COLO829 (cell line): ENCODE measurements around the gene TBC1D12.
"Not testable (repeated sequence)": the region's sequence is repeated elsewhere in the genome, so short reads cannot be mapped to it uniquely, and the experiment has no call there.

Experiments
- DNase-seq: peaks from one replicate; pipeline ENCODE4 v3.0.0; 2012; ENCODE audit warnings: low spot score

Gene TBC1D12

DNA sequence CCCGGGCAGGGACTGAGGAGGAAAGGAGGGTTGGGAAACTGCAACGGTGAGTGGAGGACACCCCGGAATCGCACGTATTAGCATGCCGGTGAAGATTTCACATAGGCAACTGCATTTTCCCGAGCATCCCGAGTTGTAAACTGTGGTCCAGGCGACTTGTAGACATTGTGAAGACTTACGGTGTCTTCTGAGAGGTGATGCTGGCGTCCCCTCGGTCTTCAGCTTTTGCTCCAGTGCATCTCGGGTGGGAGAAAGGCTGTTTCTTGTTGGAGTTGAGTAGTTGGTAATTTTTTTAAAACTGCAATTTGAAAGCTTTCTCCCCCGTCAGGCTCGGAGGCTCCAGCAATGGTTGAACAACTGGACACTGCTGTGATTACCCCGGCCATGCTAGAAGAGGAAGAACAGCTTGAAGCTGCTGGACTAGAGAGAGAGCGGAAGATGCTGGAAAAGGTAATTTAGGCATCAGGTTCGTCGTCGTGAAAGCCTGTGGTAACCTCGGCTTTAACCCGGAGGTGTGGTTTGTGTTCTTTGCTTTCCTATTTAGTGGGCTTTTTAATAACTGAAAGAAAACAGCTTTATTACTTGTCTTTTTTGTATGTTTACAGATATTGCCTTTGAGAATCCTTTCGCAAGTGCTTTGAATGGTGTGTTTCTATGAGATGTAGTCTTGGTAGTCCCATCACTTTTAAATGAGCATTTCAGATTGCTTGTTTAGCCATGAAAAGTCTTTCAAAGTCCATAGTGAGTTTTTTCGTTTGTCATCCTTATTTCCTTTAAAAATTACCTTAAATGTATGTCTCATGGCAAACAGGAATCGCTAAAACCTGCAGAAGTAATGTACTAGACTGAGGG lies 143.9 kb downstream of the TBC1D12 start:
- DNase-seq, result no peak

DNA sequence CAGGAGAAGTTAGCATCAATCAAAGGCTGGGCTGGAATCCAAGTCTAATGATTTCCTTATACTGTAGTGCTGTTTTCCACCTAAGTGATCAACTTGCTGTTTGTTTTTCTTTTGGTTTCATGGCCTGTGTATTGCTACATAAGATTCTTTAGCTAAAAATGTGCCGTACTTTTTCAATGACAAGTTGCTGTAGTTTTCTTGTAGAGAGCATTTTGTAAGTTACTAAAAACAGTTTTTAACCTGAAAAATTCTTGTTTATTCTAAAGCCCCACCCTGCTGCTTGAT lies 144.5 kb downstream of the TBC1D12 start:
- DNase-seq, result no peak

- DNase-seq, result peak; percentile 23
Observed at GRCh38 chr10:94549221-94549620, 146.9 kb downstream of the TBC1D12 start.

GRCh38 chr10:94567714-94568307 lies 165.5 kb downstream of the TBC1D12 start:
- not testable (repeated sequence) for DNase-seq

DNA sequence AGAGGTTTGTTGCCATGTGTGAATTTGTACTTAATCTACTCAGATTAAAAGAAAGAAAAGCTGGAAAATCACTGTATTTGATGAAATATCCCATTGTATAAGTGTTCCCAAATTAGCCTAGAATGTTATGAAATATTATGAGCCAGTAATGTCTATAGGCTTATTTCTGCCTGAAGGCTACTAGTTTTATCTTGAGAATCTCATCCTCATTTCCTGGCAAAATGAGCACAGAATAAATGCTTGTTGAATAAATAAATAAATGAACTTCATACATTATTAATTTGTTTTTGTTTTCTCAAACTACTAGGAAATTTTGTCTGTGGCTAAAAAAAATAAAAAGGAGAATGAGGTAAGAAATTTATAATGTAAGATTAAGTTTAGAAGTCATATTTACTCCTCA lies 168.7 kb downstream of the TBC1D12 start:
- DNase-seq, result no peak

DNA sequence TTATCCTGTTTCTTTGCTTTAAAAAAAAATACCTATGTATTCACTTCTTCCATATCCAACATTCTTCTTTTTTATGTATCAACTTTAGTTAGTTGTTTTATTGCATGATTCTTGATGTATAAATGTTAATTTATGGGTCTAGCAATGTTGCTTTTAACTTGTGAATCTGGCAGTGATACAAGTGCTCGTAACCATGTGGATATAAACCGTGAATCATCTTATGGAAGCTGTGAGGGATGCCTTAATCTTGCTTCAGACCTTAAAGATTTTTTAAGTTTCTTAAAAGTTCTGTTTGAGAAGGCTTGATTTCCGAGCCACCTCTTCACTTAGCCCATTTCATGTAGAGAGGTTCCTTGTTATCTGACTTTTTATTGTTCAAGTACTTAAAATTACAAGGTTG lies 169.2 kb downstream of the TBC1D12 start:
- DNase-seq, result no peak

GRCh38 chr10:94578790-94579189 lies 176.4 kb downstream of the TBC1D12 start:
- no peak for DNase-seq

DNA sequence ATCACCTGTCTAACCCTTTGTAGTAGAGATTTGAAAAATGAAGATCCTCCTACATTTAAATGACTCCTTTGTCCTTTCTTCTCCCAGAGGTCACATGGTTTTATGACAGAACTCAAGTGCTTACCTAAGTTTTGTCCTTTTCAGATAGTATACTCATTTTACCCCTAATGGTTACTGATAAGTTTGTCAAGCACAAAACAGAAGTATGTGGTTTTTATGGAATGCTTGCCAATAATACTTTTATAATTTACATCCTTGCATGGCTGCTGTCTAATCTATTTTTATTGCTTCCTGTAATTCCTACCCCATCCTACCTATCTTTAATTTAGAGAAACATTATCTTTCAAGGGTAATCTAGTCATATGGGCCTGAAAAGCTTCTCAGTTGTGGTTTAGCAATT lies 180.8 kb downstream of the TBC1D12 start:
- DNase-seq, result no peak
